ENCODE data around the gene TSPAN18.

GRCh38 chr11:44915004-44915403 lies 188.2 kb downstream of the TSPAN18 start:
- TF ChIP-seq POLR2A (IDR thresholded peaks at IDR 0.05) (no peak), CTCF (IDR thresholded peaks at IDR 0.05) (no peak)
